H1 (cell line): ENCODE data around the gene PRSS21. TPM values are rescaled to one million over a fixed set of nuclear protein-coding genes. Genes with fewer than 3 reads are reported as not detected.
A peak's percentile ranks its signal among the peaks of the same experiment; 100 is the strongest.

Experiments used
- CTCF ChIA-PET: fragments of 300-600 bp; sonication (Branson Sonifier 250); formaldehyde crosslinking; loops from one replicate; lab custom pipeline; 2021; ENCODE audit not compliant: partially characterized antibody; lab: Charles Lee
- POLR2A ChIA-PET: fragments of 300-600 bp; sonication (Branson Sonifier 250); formaldehyde crosslinking; loops from one replicate; lab custom pipeline; 2021; ENCODE audit warnings: inconsistent platforms; ENCODE audit not compliant: partially characterized antibody; lab: Charles Lee
- DNase-seq, 2 experiments: peaks; one replicate each; pipeline versions ENCODE4 v3.0.0 to v3.0.0-alpha.2; 2010 to 2022; ENCODE audit warnings: low spot score in 2 of 2, low read depth in 1 of 2, mixed read lengths in 1 of 2
- FAIRE-seq: peaks from 2 replicates; lab custom pipeline; 2011; peaks lifted over from hg19 to GRCh38; lab: Jason Lieb, UNC
- H2AFZ ChIP-seq: 2 replicates; pipeline ENCODE4 v1.8.1; 2012; ENCODE audit warnings: low read length, inconsistent platforms
- H2AK5ac ChIP-seq: 2 replicates; pipeline ENCODE4 v1.6.1; 2013; ENCODE audit warnings: low read depth, low read length
- H2BK120ac ChIP-seq: replicated peaks from 2 replicates; pipeline ENCODE3; 2013; ENCODE audit warnings: low read depth, low read length, inconsistent platforms
- H2BK12ac ChIP-seq: 2 replicates; pipeline ENCODE4 v1.6.1; 2013; ENCODE audit warnings: low read depth, low read length
- H2BK15ac ChIP-seq: 2 replicates; pipeline ENCODE4 v1.6.1; 2013; ENCODE audit warnings: low read length
- H2BK20ac ChIP-seq: 2 replicates; pipeline ENCODE4 v1.6.1; 2013; ENCODE audit warnings: low read length
- H2BK5ac ChIP-seq: 2 replicates; pipeline ENCODE4 v1.6.1; 2013; ENCODE audit warnings: low read depth, low read length
- H3K14ac ChIP-seq: 2 replicates; pipeline ENCODE4 v1.6.1; 2013; ENCODE audit warnings: inconsistent platforms; ENCODE audit not compliant: insufficient read length
- H3K18ac ChIP-seq: 2 replicates; pipeline ENCODE4 v1.6.1; 2013; ENCODE audit warnings: low read length; ENCODE audit errors: extremely low read depth
- H3K23ac ChIP-seq: 2 replicates; pipeline ENCODE4 v1.6.1; 2013; ENCODE audit warnings: inconsistent platforms; ENCODE audit not compliant: insufficient read length
- H3K23me2 ChIP-seq: 2 replicates; pipeline ENCODE4 v1.6.1; 2013; ENCODE audit warnings: low read depth, low read length
- H3K27ac ChIP-seq: 2 replicates; pipeline ENCODE4 v1.6.1; 2011; ENCODE audit warnings: low read depth, low read length, inconsistent platforms
- H3K27me3 ChIP-seq, 4 experiments: replicated peaks in 1 of 4; 1 replicate in 1 of 4; 2 replicates in 3 of 4; pipeline versions ENCODE4 v1.6.1 to v1.8.1; 2011 to 2013; ENCODE audit warnings: low read length in 3 of 4, mild to moderate bottlenecking in 3 of 4, inconsistent platforms in 2 of 4, mixed read lengths in 2 of 4, moderate library complexity in 1 of 4; ENCODE audit not compliant: control insufficient read depth in 3 of 4, insufficient read depth in 3 of 4; ENCODE audit errors: extremely low read depth in 1 of 4
- H3K36me3 ChIP-seq, 4 experiments: 2 replicates each; pipeline versions ENCODE4 v1.6.1 to v1.8.1; 2011 to 2013; ENCODE audit warnings: mild to moderate bottlenecking in 4 of 4, low read length in 3 of 4, moderate library complexity in 2 of 4, control low read depth in 1 of 4, inconsistent platforms in 1 of 4; ENCODE audit not compliant: insufficient read depth in 4 of 4, control insufficient read depth in 2 of 4
- H3K4ac ChIP-seq: replicated peaks from 2 replicates; pipeline ENCODE3; 2013; ENCODE audit warnings: low read length, low read depth, mixed read lengths, inconsistent platforms; ENCODE audit not compliant: insufficient read length
- H3K4me1 ChIP-seq, 4 experiments: replicated peaks in 1 of 4; 1 replicate in 1 of 4; 2 replicates in 3 of 4; pipeline versions ENCODE4 v1.6.1 to v1.8.1; 2011 to 2013; ENCODE audit warnings: low read length in 3 of 4, inconsistent platforms in 2 of 4, mixed read lengths in 1 of 4; ENCODE audit not compliant: insufficient read depth in 4 of 4, control insufficient read depth in 3 of 4
- H3K4me2 ChIP-seq, 2 experiments: 2 replicates each; pipeline versions ENCODE4 v1.6.1 to v1.8.1; 2011 to 2013; ENCODE audit warnings: low read depth in 2 of 2, low read length in 2 of 2, control low read depth in 1 of 2, inconsistent platforms in 1 of 2, mild to moderate bottlenecking in 1 of 2; ENCODE audit not compliant: insufficient read depth in 1 of 2
- H3K4me3 ChIP-seq, 4 experiments: fragments of 200-600, 300-600 bp in 1 of 4; sonication (generic), shearing (Covaris generic), sonication (Bioruptor Twin) in 1 of 4; 2 replicates each; pipeline versions ENCODE4 v1.5.1 to v1.8.1; 2011 to 2016; ENCODE audit warnings: low read length in 4 of 4, low read depth in 3 of 4, control low read depth in 2 of 4, inconsistent platforms in 2 of 4, mild to moderate bottlenecking in 2 of 4, mixed read lengths in 1 of 4, moderate library complexity in 1 of 4; ENCODE audit not compliant: insufficient read depth in 2 of 4; ENCODE audit errors: extremely low read depth in 1 of 4
- H3K56ac ChIP-seq: replicated peaks from 2 replicates; pipeline ENCODE3; 2013; ENCODE audit warnings: low read depth, mild to moderate bottlenecking, mixed read lengths, low read length, inconsistent platforms; ENCODE audit not compliant: insufficient read length
- H3K79me1 ChIP-seq: 2 replicates; pipeline ENCODE4 v1.6.1; 2013; ENCODE audit warnings: low read depth, low read length, control low read depth
- H3K79me2 ChIP-seq, 2 experiments: 2 replicates each; pipeline versions ENCODE4 v1.6.1 to v1.8.1; 2012 to 2013; ENCODE audit warnings: low read length in 2 of 2, mild to moderate bottlenecking in 2 of 2, inconsistent platforms in 1 of 2; ENCODE audit not compliant: insufficient read depth in 2 of 2, control insufficient read depth in 1 of 2
- H3K9ac ChIP-seq, 4 experiments: replicated peaks in 1 of 4; 1 replicate in 1 of 4; 2 replicates in 3 of 4; pipeline versions ENCODE4 v1.6.1 to v1.8.1; 2011 to 2013; ENCODE audit warnings: low read depth in 3 of 4, low read length in 3 of 4, control low read depth in 2 of 4, mild to moderate bottlenecking in 2 of 4, moderate library complexity in 2 of 4, inconsistent platforms in 1 of 4; ENCODE audit errors: extremely low read depth in 1 of 4
- H3K9me3 ChIP-seq, 2 experiments: 2 replicates each; pipeline versions ENCODE4 v1.6.1 to v1.8.1; 2012 to 2013; ENCODE audit warnings: mild to moderate bottlenecking in 2 of 2, moderate library complexity in 2 of 2, control low read depth in 1 of 2, inconsistent platforms in 1 of 2, low read depth in 1 of 2, low read length in 1 of 2, mixed read lengths in 1 of 2; ENCODE audit not compliant: insufficient read depth in 2 of 2
- H4K20me1 ChIP-seq, 2 experiments: replicated peaks in 1 of 2; 2 replicates each; pipeline versions ENCODE3 to v1.8.1; 2011 to 2013; ENCODE audit warnings: inconsistent platforms in 2 of 2, low read length in 2 of 2, mild to moderate bottlenecking in 1 of 2; ENCODE audit not compliant: insufficient read depth in 2 of 2, control insufficient read depth in 1 of 2
- H4K5ac ChIP-seq: 2 replicates; pipeline ENCODE4 v1.6.1; 2013; ENCODE audit warnings: low read length, low read depth, mixed read lengths, inconsistent platforms; ENCODE audit not compliant: insufficient read length
- H4K8ac ChIP-seq: 2 replicates; pipeline ENCODE4 v1.8.0; 2013; ENCODE audit warnings: mild to moderate bottlenecking, moderate library complexity, low read length, inconsistent platforms; ENCODE audit not compliant: insufficient read depth; ENCODE audit errors: extremely low read depth
- H4K91ac ChIP-seq: replicated peaks from 2 replicates; pipeline ENCODE3; 2013; ENCODE audit warnings: low read length, mixed read lengths, inconsistent platforms; ENCODE audit not compliant: insufficient read length
- BCL11A ChIP-seq, 2 experiments: IDR thresholded peaks; one replicate each; pipeline ENCODE4 v1.6.1; 2011; ENCODE audit warnings: low read depth in 2 of 2, low read length in 2 of 2, mild to moderate bottlenecking in 2 of 2
- EZH2 ChIP-seq: fragments of 200-600 bp; sonication (generic); IDR thresholded peaks from 2 replicates; pipeline ENCODE4 v1.7.1; 2012; ENCODE audit warnings: low read depth, mild to moderate bottlenecking, moderate library complexity, low read length, inconsistent platforms; ENCODE audit not compliant: severe bottlenecking
- KDM1A ChIP-seq: fragments of 200-600, 300-600 bp; sonication (generic); IDR thresholded peaks from 2 replicates; pipeline ENCODE4 v1.7.1; 2016; ENCODE audit warnings: mild to moderate bottlenecking, low read length, borderline replicate concordance
- SRF ChIP-seq: IDR thresholded peaks from 2 replicates; pipeline ENCODE4 v1.6.1; 2011; ENCODE audit warnings: mild to moderate bottlenecking, low read depth, low read length, moderate library complexity
- TCF12 ChIP-seq: IDR thresholded peaks from 2 replicates; pipeline ENCODE4 v1.6.1; 2011; ENCODE audit warnings: low read depth, mild to moderate bottlenecking, low read length
- WGBS, 2 experiments: shearing (Covaris generic) in 1 of 2; methylation state at CpG; one replicate each; pipeline versions ENCODE4 v1.1.6 to v1.1.7; 2013 to 2015; ENCODE audit warnings: low lambda C conversion rate in 2 of 2, mixed read lengths in 2 of 2, inconsistent platforms in 1 of 2, low coverage in 1 of 2, missing lambda C conversion rate in 1 of 2; ENCODE audit not compliant: insufficient replicate concordance in 2 of 2, insufficient coverage in 1 of 2, insufficient read length in 1 of 2; ENCODE audit errors: extremely low coverage in 1 of 2, missing lambda C conversion rate in 1 of 2; 5-methylcytosine and 5-hydroxymethylcytosine counted together
- polyA plus RNA-seq, 7 experiments: library from polyadenylated mRNA; depleted of rRNA in 3 of 7; stranded (reverse) in 5 of 7; unstranded in 2 of 7; fragments of >200 nt in 5 of 7; fragments of 200-250 nt in 2 of 7; gene quantifications; 1 replicate in 5 of 7; 2 replicates in 1 of 7; 4 replicates in 1 of 7; pipeline versions ENCODE4 v1.2.1 to v1.2.3, GENCODE V29; 2011 to 2013; ENCODE audit warnings: missing spikeins in 2 of 7, mixed read lengths in 2 of 7
- total RNA-seq: library from RNA; stranded (reverse); fragmentation: NEBNext Ultra II Directional; extraction: Animal tissue kit (Norgen Biotek cat#: 25700); gene quantifications from 2 replicates; pipeline ENCODE4 v1.2.1, GENCODE V29; 2021

Gene PRSS21
- total and polyA plus RNA-seq, 2 of the 8 experiments (the other 6 are each of a cell fraction or from before 2014, with no cell fraction given), result 0.76 to 1.0 TPM

GRCh38 chr16:2773188-2773968 lies 43.7 kb upstream of the PRSS21 start:
- Histone ChIP-seq H2BK20ac (no peak overlapping the region), H3K27ac (no peak overlapping the region), H2BK5ac (no peak overlapping the region), H3K9me3 (no peaks in the 10 kb centered on the region), H2BK120ac (no peak overlapping the region), H3K27me3 (no peaks in the 10 kb centered on the region), H4K5ac (no peak overlapping the region), H2AK5ac (no peak overlapping the region), H4K8ac (no peak overlapping the region), H3K4me2 (no peak overlapping the region), H3K79me1 (peaks cover 10% of the 10 kb centered on the region; the same call in 1 of the 2 replicates), H3K36me3 (peaks cover 32 to 66% (median 44%) of the 10 kb centered on the region in 4 experiments), H3K23me2 (peaks cover 10% of the 10 kb centered on the region; the same call in 1 of the 2 replicates), H3K9ac (no peak overlapping the region), H3K23ac (no peak overlapping the region), H2BK12ac (no peak overlapping the region), H2AFZ (no peak overlapping the region), H3K56ac (no peak overlapping the region), H4K91ac (no peak overlapping the region), H3K4ac (no peak overlapping the region), H3K18ac (no peak overlapping the region), H3K4me1 (peaks cover 0 to 3% (median 2%) of the 10 kb centered on the region in 4 experiments; a peak in 6 of 7 replicates), H3K4me3 (no peak overlapping the region), H2BK15ac (no peak overlapping the region), H3K79me2 (peaks cover 12 to 37% of the 10 kb centered on the region in 2 experiments), H3K14ac (no peak overlapping the region), H4K20me1 (peaks cover 24 to 35% of the 10 kb centered on the region in 2 experiments)
- TF ChIP-seq TCF12, result no peak
- TF ChIP-seq EZH2, result no peak
- TF ChIP-seq SRF, result peak; percentile 61; the same call in 1 of the 2 replicates
- no peak for TF ChIP-seq BCL11A (IDR thresholded peaks at IDR 0.05; ENCODE audit: low read depth in 2 of 2, low read length in 2 of 2)
- TF ChIP-seq KDM1A, result peak; percentile 56; the same call in 1 of the 2 replicates
- WGBS, 2 experiments, result 80% methylated on average over 12 of the region's 12 CpGs; no CpG with 5 or more reads in 1 of the 2 experiments
- DNase-seq, result no peak
- CTCF ChIA-PET, result interaction anchor here (0.9 to 1.9 kb wide), 5 partner anchors 15 to 154 kb away, joined by 3 to 5 read pairs (median 3); no protein-coding TSS in a partner anchor
- FAIRE-seq, result no peak
- POLR2A ChIA-PET, result interaction anchor here (0.6 to 9.5 kb wide), 10 partner anchors 10 to 714 kb away, joined by 3 to 180 read pairs (median 6); partner anchors contain the start of genes PRSS21 and SRRM2
